GM19455 (cell line): ENCODE results near the gene FLT1.

Experiments
- ATAC-seq: cut with Tn5 transposase; IDR thresholded peaks from one replicate; pipeline ENCODE4 v1.9.1; 2021; ENCODE audit not compliant: unreplicated experiment

FLT1 gene

GRCh38 chr13:28396053-28396452, 98.9 kb downstream of the FLT1 start:
- no peak for ATAC-seq

GRCh38 chr13:28394422-28394821, 100.5 kb downstream of the FLT1 start:
- ATAC-seq = no peak

GRCh38 chr13:28392896-28393505, 101.9 kb downstream of the FLT1 start:
- no peak for ATAC-seq

- no peak for ATAC-seq
Measured at GRCh38 chr13:28392428-28392827, 102.5 kb downstream of the FLT1 start.

GRCh38 chr13:28387740-28388501, 107.0 kb downstream of the FLT1 start:
- ATAC-seq = no peak

- ATAC-seq = no peak
Measured at GRCh38 chr13:28385362-28385761, 109.6 kb downstream of the FLT1 start.

GRCh38 chr13:28384789-28385188, 110.1 kb downstream of the FLT1 start:
- no peak for ATAC-seq

- ATAC-seq = no peak
Measured at GRCh38 chr13:28380319-28380718, 114.6 kb downstream of the FLT1 start.

GRCh38 chr13:28379371-28380083, 115.4 kb downstream of the FLT1 start:
- no peak for ATAC-seq

- no peak for ATAC-seq
Measured at GRCh38 chr13:28376604-28377003, 118.3 kb downstream of the FLT1 start.

GRCh38 chr13:28375250-28375930, 119.5 kb downstream of the FLT1 start:
- no peak for ATAC-seq

- no peak for ATAC-seq
Measured at GRCh38 chr13:28373810-28374209, 121.1 kb downstream of the FLT1 start.

- ATAC-seq = no peak
Measured at GRCh38 chr13:28370448-28370847, 124.5 kb downstream of the FLT1 start.

GRCh38 chr13:28358708-28359107, 136.2 kb downstream of the FLT1 start:
- ATAC-seq = no peak

GRCh38 chr13:28357911-28358433, 137.0 kb downstream of the FLT1 start:
- ATAC-seq = no peak

- ATAC-seq = no peak
Measured at GRCh38 chr13:28357247-28357825, 137.6 kb downstream of the FLT1 start.

- ATAC-seq = no peak
Measured at GRCh38 chr13:28356561-28357021, 138.3 kb downstream of the FLT1 start.

GRCh38 chr13:28355822-28356371, 139.0 kb downstream of the FLT1 start:
- no peak for ATAC-seq

GRCh38 chr13:28355046-28355821, 139.7 kb downstream of the FLT1 start:
- ATAC-seq = no peak

GRCh38 chr13:28353679-28354078, 141.2 kb downstream of the FLT1 start:
- no peak for ATAC-seq
